GM12878 (cell line): ENCODE data around the gene ZNF341. TPM values are rescaled to one million over a fixed set of nuclear protein-coding genes. Genes with fewer than 3 reads are reported as not detected.
"Not testable (repeated sequence)": the region's sequence is repeated elsewhere in the genome, so short reads cannot be mapped to it uniquely, and the experiment has no call there.

ENCODE experiments used
- ATAC-seq: fragments of 200-7000 bp; cut with Tn5 transposase; 3 replicates; pipeline ENCODE4 v1.9.1; 2020; ENCODE audit warnings: mild to moderate bottlenecking, moderate library complexity
- BruUV-seq: library from RNA; stranded (reverse); fragments of 400-500 nt; replicated peaks from 2 replicates; lab custom pipeline; 2021; lab: Mats Ljungman, UMichigan
- CTCF ChIA-PET: fragments of 300-600 bp; sonication (Branson Sonifier 250); formaldehyde crosslinking; extraction: SDS; loops from one replicate; lab custom pipeline; 2021; ENCODE audit warnings: inconsistent platforms; lab: Yijun Ruan, JAX
- POLR2A ChIA-PET: fragments of 350-600 bp; formaldehyde crosslinking; extraction: SDS; loops from one replicate; lab custom pipeline; 2021; ENCODE audit warnings: inconsistent platforms; lab: Charles Lee
- RAD21 ChIA-PET: fragments of 300-600 bp; sonication (Branson Sonifier 250); formaldehyde crosslinking; loops from one replicate; lab custom pipeline; 2023; ENCODE audit warnings: antibody characterized with exemption; ENCODE audit not compliant: unreplicated experiment; lab: Charles Lee
- SMC1A ChIA-PET: fragments of 300-600 bp; sonication (Branson Sonifier 250); formaldehyde crosslinking; loops from one replicate; lab custom pipeline; 2023; ENCODE audit not compliant: unreplicated experiment, uncharacterized antibody; lab: Charles Lee
- DNase-seq: peaks from one replicate; pipeline ENCODE4 v3.0.0-alpha.2; 2011; ENCODE audit warnings: low read depth, low spot score
- FAIRE-seq: peaks from 3 replicates; lab custom pipeline; 2011; peaks lifted over from hg19 to GRCh38; lab: Jason Lieb, UNC
- H2AFZ ChIP-seq: 2 replicates; pipeline ENCODE4 v1.6.0; 2011; ENCODE audit warnings: low read depth, low read length, control low read depth; ENCODE audit not compliant: control insufficient read depth
- H3K27ac ChIP-seq: 2 replicates; pipeline ENCODE4 v1.5.1; 2011; ENCODE audit warnings: control low read depth; ENCODE audit not compliant: control insufficient read depth, insufficient read depth
- H3K27me3 ChIP-seq, 2 experiments: replicated peaks in 1 of 2; 2 replicates each; pipeline versions ENCODE4 v1.6.0 to v1.6.1; 2011; ENCODE audit warnings: low read length in 1 of 2; ENCODE audit not compliant: control insufficient read depth in 2 of 2, insufficient read depth in 2 of 2
- H3K36me3 ChIP-seq, 2 experiments: 2 replicates each; pipeline ENCODE4 v1.5.1; 2011; ENCODE audit warnings: low read length in 1 of 2; ENCODE audit not compliant: control insufficient read depth in 2 of 2, insufficient read depth in 2 of 2
- H3K4me1 ChIP-seq: 2 replicates; pipeline ENCODE4 v1.6.1; 2011; ENCODE audit warnings: mild to moderate bottlenecking, low read length, moderate library complexity, mixed read lengths; ENCODE audit not compliant: control insufficient read depth, insufficient read depth
- H3K4me2 ChIP-seq: 2 replicates; pipeline ENCODE4 v1.6.0; 2011; ENCODE audit warnings: control low read depth; ENCODE audit not compliant: control insufficient read depth, insufficient read depth
- H3K4me3 ChIP-seq: fragments of 200-600 bp; sonication (generic); 2 replicates; pipeline ENCODE4 v1.5.1; 2016
- H3K79me2 ChIP-seq: 2 replicates; pipeline ENCODE4 v1.6.0; 2011; ENCODE audit warnings: low read length; ENCODE audit not compliant: control insufficient read depth, insufficient read depth
- H3K9ac ChIP-seq: 2 replicates; pipeline ENCODE4 v1.8.0; 2011; ENCODE audit warnings: low read length, control low read depth, mixed read lengths; ENCODE audit not compliant: control insufficient read depth, insufficient read depth
- H3K9me3 ChIP-seq: replicated peaks from 3 replicates; pipeline ENCODE4 v1.5.1; 2011; ENCODE audit warnings: mild to moderate bottlenecking, low read length; ENCODE audit not compliant: control insufficient read depth, insufficient read depth
- H4K20me1 ChIP-seq: 2 replicates; pipeline ENCODE4 v1.6.0; 2011; ENCODE audit not compliant: control insufficient read depth, insufficient read depth
- JUNB ChIP-seq: IDR thresholded peaks from 2 replicates; pipeline ENCODE4 v1.6.1; 2016; ENCODE audit warnings: antibody characterized with exemption, mild to moderate bottlenecking
- KLF5 ChIP-seq: fragments of 450-650 bp; IDR thresholded peaks from 2 replicates; pipeline ENCODE4 v1.6.1; 2014; ENCODE audit warnings: mild to moderate bottlenecking; ENCODE audit not compliant: partially characterized antibody
- NFIC ChIP-seq: IDR thresholded peaks from 2 replicates; pipeline ENCODE4 v1.6.1; 2012; ENCODE audit warnings: low read depth, mild to moderate bottlenecking, inconsistent platforms, low read length, moderate library complexity
- PAX5 ChIP-seq: IDR thresholded peaks from 2 replicates; pipeline ENCODE4 v1.6.1; 2011; ENCODE audit warnings: low read depth, low read length, borderline replicate concordance
- SUPT20H ChIP-seq: IDR thresholded peaks from 2 replicates; pipeline ENCODE4 v1.6.1; 2011; ENCODE audit warnings: low read depth, mild to moderate bottlenecking, low read length, moderate library complexity, borderline replicate concordance; ENCODE audit not compliant: control insufficient read depth
- TBL1XR1 ChIP-seq: IDR thresholded peaks from 2 replicates; pipeline ENCODE4 v1.6.1; 2012; ENCODE audit warnings: low read depth, low read length, improper control_type of control experiment
- ZNF207 ChIP-seq: fragments of 450-650 bp; IDR thresholded peaks from 2 replicates; pipeline ENCODE4 v1.6.1; 2014; ENCODE audit warnings: antibody characterized with exemption, mild to moderate bottlenecking, borderline replicate concordance
- WGBS: methylation state at CpG from one replicate; pipeline ENCODE4 v1.1.6; 2016; ENCODE audit warnings: low lambda C conversion rate; ENCODE audit not compliant: insufficient replicate concordance, insufficient coverage; ENCODE audit errors: missing lambda C conversion rate; 5-methylcytosine and 5-hydroxymethylcytosine counted together
- in situ Hi-C: fragments of 300-500 bp; cut with MboI; formaldehyde crosslinking; loops from 9 replicates; pipeline ENCODE4 v1.14.3; 2018; ENCODE audit warnings: mixed read lengths
- intact Hi-C: fragments of 100-400 bp; cut with micrococcal nuclease; formaldehyde crosslinking; loops from one replicate; pipeline ENCODE4 v1.14.2; 2022; ENCODE audit not compliant: unreplicated experiment
- polyA plus RNA-seq, 11 experiments: library from polyadenylated mRNA; depleted of rRNA in 4 of 11; unstranded in 6 of 11; stranded (reverse) in 5 of 11; fragments of >200 nt; fragmentation: Nextera tagmentation in 4 of 11; fragmentation: Illumina TruSeq in 1 of 11; extraction: Ambion mirVana in 4 of 11; extraction: Trizol in 1 of 11; gene quantifications; 1 replicate in 1 of 11; 2 replicates in 10 of 11; pipeline versions ENCODE4 v1.2.1 to v1.2.3, GENCODE V29; 2011 to 2016; ENCODE audit warnings: inconsistent platforms in 2 of 11, missing spikeins in 2 of 11, low read depth in 1 of 11
- total RNA-seq, 4 experiments: library from RNA; depleted of rRNA in 3 of 4; stranded (reverse); fragments of >200 nt in 3 of 4; fragmentation: Illumina TruSeq in 1 of 4; extraction: Trizol in 1 of 4; gene quantifications; 2 replicates each; pipeline versions ENCODE4 v1.2.1 to v1.2.3, GENCODE V29; 2013 to 2021
- TF ChIP-seq, protein P1 (sequence below): fragments of 450-650 bp; IDR thresholded peaks from 2 replicates; pipeline ENCODE4 v1.6.1; 2017; ENCODE audit warnings: mild to moderate bottlenecking, low read depth, inconsistent platforms; ENCODE audit not compliant: poor library complexity, severe bottlenecking
- TF ChIP-seq, protein P2 (sequence below): fragments of 450-650 bp; IDR thresholded peaks from 2 replicates; pipeline ENCODE4 v1.6.1; 2017; ENCODE audit warnings: antibody characterized with exemption, mild to moderate bottlenecking, moderate library complexity
- TF ChIP-seq, protein P3 (sequence below): fragments of 450-650 bp; IDR thresholded peaks from 2 replicates; pipeline ENCODE4 v1.6.1; 2016; ENCODE audit warnings: mild to moderate bottlenecking

The ZNF341 gene
- total and polyA plus RNA-seq, 10 of the 15 experiments (the other 5 are each of a cell fraction or from before 2014, with no cell fraction given), result 0.18 to 5.0 (median 2.6) TPM

DNA sequence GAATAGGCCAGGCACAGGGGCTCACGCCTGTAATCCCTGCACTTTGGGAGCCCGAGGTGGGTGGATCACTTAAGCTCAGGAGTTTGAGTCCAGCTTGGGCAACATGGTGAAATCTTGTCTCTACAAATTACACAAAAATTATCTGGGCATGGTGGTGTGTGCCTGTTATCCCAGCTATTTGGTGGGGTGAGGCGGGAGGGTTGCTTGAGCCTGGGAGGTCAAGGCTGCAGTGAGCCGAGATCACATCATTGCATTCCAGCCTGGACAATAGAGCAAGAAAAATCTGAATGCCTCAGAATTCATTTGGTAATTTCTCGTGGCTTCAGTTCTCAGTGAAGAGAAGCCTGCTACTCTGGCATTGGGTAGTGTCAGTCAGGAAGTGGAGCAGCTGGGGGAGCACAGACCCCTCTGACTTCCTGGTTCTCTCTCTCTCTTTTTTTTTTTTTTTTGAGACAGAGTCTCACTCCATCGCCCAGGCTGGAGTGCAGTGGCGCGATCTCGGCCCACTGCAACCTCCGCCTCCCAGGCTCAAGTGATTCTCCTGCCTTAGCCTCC lies 24.2 kb downstream of the ZNF341 start:
- H3K4me1 ChIP-seq, H3K79me2 ChIP-seq, CTCF ChIA-PET, H3K9me3 ChIP-seq, H3K4me3 ChIP-seq, BruUV-seq, in situ Hi-C loops, POLR2A ChIA-PET, H3K27me3 ChIP-seq, H3K9ac ChIP-seq, FAIRE-seq, intact Hi-C loops, H3K27ac ChIP-seq, H3K36me3 ChIP-seq, ATAC-seq, SMC1A ChIA-PET, H3K4me2 ChIP-seq, H4K20me1 ChIP-seq, DNase-seq: not testable (repeated sequence)
- peak overlapping the region; percentile 50 for H2AFZ ChIP-seq
- RAD21 ChIA-PET, result interaction anchor here (0.7 kb wide), 1 partner anchor 89 kb away, joined by 3 read pairs; no protein-coding TSS in a partner anchor
- WGBS, result 87% methylated on average over 6 of the region's 10 CpGs

DNA sequence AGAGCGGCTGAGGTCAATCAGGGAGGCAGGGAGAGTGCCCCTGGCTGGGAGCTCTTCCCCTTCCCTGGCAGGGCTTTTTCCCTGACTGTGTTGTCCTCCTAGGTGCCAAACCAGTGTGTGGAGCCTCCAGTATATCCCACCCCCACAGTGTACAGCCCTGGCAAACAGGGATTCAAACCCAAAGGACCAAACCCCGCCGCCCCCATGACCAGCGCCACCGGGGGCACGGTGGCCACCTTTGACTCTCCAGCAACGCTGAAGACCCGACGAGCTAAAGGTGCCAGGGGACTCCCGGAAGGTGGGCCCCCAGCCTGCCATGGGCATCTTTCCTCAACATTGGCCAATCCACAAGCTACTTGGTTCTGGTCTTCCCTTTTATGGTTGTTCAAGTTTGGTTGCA lies 25.2 kb downstream of the ZNF341 start:
- no peak for ATAC-seq
- no peaks in the 10 kb centered on the region for H3K79me2 ChIP-seq
- RAD21 ChIA-PET, result no interaction called here
- no peak overlapping the region for H3K9ac ChIP-seq
- POLR2A ChIA-PET, result no interaction called here
- H4K20me1 ChIP-seq, result no peaks in the 10 kb centered on the region
- H3K36me3 ChIP-seq, result peaks cover 3% of the 10 kb centered on the region in 2 experiments; a peak in 3 of 4 replicates
- no peak overlapping the region for H3K27ac ChIP-seq
- no peak for DNase-seq
- intact Hi-C loops, result no loop called here
- FAIRE-seq, result no peak
- H3K27me3 ChIP-seq, result no peaks in the 10 kb centered on the region
- no peak overlapping the region for H3K4me2 ChIP-seq
- no peaks in the 10 kb centered on the region for H3K9me3 ChIP-seq
- SMC1A ChIA-PET, result interaction anchor here (1.2 to 1.4 kb wide), 2 partner anchors 15 to 21 kb away, joined by 3 to 4 read pairs; no protein-coding TSS in a partner anchor
- H3K4me3 ChIP-seq, result no peak overlapping the region
- CTCF ChIA-PET, result no interaction called here
- BruUV-seq, result no TSS peak
- in situ Hi-C loops, result no loop called here
- WGBS, result over 99% methylated on average over 10 of the region's 10 CpGs
- H3K4me1 ChIP-seq, result no peaks in the 10 kb centered on the region
- no peak overlapping the region for H2AFZ ChIP-seq
- TF ChIP-seq NFIC, result no peak
- no peak for TF ChIP-seq JUNB
- TF ChIP-seq, protein P1, sequence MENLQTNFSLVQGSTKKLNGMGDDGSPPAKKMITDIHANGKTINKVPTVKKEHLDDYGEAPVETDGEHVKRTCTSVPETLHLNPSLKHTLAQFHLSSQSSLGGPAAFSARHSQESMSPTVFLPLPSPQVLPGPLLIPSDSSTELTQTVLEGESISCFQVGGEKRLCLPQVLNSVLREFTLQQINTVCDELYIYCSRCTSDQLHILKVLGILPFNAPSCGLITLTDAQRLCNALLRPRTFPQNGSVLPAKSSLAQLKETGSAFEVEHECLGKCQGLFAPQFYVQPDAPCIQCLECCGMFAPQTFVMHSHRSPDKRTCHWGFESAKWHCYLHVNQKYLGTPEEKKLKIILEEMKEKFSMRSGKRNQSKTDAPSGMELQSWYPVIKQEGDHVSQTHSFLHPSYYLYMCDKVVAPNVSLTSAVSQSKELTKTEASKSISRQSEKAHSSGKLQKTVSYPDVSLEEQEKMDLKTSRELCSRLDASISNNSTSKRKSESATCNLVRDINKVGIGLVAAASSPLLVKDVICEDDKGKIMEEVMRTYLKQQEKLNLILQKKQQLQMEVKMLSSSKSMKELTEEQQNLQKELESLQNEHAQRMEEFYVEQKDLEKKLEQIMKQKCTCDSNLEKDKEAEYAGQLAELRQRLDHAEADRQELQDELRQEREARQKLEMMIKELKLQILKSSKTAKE, result no peak
- no peak for TF ChIP-seq ZNF207
- TF ChIP-seq PAX5, result no peak
- TF ChIP-seq, protein P2, sequence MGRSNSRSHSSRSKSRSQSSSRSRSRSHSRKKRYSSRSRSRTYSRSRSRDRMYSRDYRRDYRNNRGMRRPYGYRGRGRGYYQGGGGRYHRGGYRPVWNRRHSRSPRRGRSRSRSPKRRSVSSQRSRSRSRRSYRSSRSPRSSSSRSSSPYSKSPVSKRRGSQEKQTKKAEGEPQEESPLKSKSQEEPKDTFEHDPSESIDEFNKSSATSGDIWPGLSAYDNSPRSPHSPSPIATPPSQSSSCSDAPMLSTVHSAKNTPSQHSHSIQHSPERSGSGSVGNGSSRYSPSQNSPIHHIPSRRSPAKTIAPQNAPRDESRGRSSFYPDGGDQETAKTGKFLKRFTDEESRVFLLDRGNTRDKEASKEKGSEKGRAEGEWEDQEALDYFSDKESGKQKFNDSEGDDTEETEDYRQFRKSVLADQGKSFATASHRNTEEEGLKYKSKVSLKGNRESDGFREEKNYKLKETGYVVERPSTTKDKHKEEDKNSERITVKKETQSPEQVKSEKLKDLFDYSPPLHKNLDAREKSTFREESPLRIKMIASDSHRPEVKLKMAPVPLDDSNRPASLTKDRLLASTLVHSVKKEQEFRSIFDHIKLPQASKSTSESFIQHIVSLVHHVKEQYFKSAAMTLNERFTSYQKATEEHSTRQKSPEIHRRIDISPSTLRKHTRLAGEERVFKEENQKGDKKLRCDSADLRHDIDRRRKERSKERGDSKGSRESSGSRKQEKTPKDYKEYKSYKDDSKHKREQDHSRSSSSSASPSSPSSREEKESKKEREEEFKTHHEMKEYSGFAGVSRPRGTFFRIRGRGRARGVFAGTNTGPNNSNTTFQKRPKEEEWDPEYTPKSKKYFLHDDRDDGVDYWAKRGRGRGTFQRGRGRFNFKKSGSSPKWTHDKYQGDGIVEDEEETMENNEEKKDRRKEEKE, result no peak
- no peak for TF ChIP-seq KLF5
- TF ChIP-seq, protein P3, sequence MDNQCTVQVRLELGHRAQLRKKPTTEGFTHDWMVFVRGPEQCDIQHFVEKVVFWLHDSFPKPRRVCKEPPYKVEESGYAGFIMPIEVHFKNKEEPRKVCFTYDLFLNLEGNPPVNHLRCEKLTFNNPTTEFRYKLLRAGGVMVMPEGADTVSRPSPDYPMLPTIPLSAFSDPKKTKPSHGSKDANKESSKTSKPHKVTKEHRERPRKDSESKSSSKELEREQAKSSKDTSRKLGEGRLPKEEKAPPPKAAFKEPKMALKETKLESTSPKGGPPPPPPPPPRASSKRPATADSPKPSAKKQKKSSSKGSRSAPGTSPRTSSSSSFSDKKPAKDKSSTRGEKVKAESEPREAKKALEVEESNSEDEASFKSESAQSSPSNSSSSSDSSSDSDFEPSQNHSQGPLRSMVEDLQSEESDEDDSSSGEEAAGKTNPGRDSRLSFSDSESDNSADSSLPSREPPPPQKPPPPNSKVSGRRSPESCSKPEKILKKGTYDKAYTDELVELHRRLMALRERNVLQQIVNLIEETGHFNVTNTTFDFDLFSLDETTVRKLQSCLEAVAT, result no peak
- TF ChIP-seq TBL1XR1, result no peak
- no peak for TF ChIP-seq SUPT20H
